Neural cell (in vitro differentiated cells): ENCODE data around the gene PCCA.

ENCODE experiments used
- CTCF ChIP-seq: fragments of 450-650 bp; IDR thresholded peaks from 2 replicates; pipeline ENCODE4 v1.5.1; 2014; ENCODE audit warnings: antibody characterized with exemption, mild to moderate bottlenecking, moderate library complexity; ENCODE audit not compliant: poor library complexity, severe bottlenecking
- EP300 ChIP-seq: fragments of 450-650 bp; conservative IDR thresholded peaks from 2 replicates; pipeline ENCODE4 v1.6.1; 2014; ENCODE audit warnings: antibody characterized with exemption, mild to moderate bottlenecking, moderate library complexity; ENCODE audit not compliant: poor library complexity, severe bottlenecking
- REST ChIP-seq: IDR thresholded peaks from 2 replicates; pipeline ENCODE4 v1.6.1; 2012; ENCODE audit warnings: borderline replicate concordance

GRCh38 chr13:100495455-100495854, 406.6 kb downstream of the PCCA start:
- no peak for TF ChIP-seq CTCF
- no peak for TF ChIP-seq EP300
- TF ChIP-seq REST: no peak
